IMR-90 (cell line): ENCODE results near the gene RAB1B. TPM values are rescaled to one million over a fixed set of nuclear protein-coding genes. Genes with fewer than 3 reads are reported as not detected.

Experiments used
- BHLHE40 ChIP-seq: fragments of 150-350 bp; IDR thresholded peaks from 2 replicates; pipeline ENCODE4 v1.6.1; 2016; ENCODE audit warnings: mild to moderate bottlenecking, low read depth, low read length
- CHD1 ChIP-seq: IDR thresholded peaks from 2 replicates; pipeline ENCODE4 v1.6.1; 2012; ENCODE audit warnings: low read depth, low read length, improper control_type of control experiment
- CTCF ChIP-seq: conservative IDR thresholded peaks from 2 replicates; pipeline ENCODE4 v1.5.1; 2012; ENCODE audit warnings: mild to moderate bottlenecking, low read depth, low read length, improper control_type of control experiment
- FOS ChIP-seq: fragments of 150-350 bp; IDR thresholded peaks from 2 replicates; pipeline ENCODE4 v1.6.1; 2016; ENCODE audit warnings: low read depth, low read length
- MAFK ChIP-seq: IDR thresholded peaks from 2 replicates; pipeline ENCODE4 v1.6.1; 2012; ENCODE audit warnings: low read depth, low read length, improper control_type of control experiment
- MXI1 ChIP-seq: IDR thresholded peaks from 2 replicates; pipeline ENCODE4 v1.6.1; 2012; ENCODE audit warnings: low read depth, mild to moderate bottlenecking, low read length, moderate library complexity, borderline replicate concordance
- POLR2A ChIP-seq: IDR thresholded peaks from 2 replicates; pipeline ENCODE4 v1.6.1; 2012; ENCODE audit warnings: mild to moderate bottlenecking, low read depth, low read length
- RFX5 ChIP-seq: IDR thresholded peaks from 2 replicates; pipeline ENCODE4 v1.8.0; 2012; ENCODE audit warnings: low read depth, mild to moderate bottlenecking, low read length, moderate library complexity
- polyA plus RNA-seq, 3 experiments: library from polyadenylated mRNA; depleted of rRNA; stranded (reverse); fragments of >200 nt; gene quantifications; 2 replicates each; pipeline ENCODE4 v1.2.3, GENCODE V29; 2012; ENCODE audit warnings: low replicate concordance in 1 of 3
- total RNA-seq: library from RNA; depleted of rRNA; stranded (reverse); fragments of >200 nt; gene quantifications from 2 replicates; pipeline ENCODE4 v1.2.3, GENCODE V29; 2012

The RAB1B gene
- total and polyA plus RNA-seq, 2 of the 4 experiments (the other 2 are of a cell fraction), result 83.7 to 248 TPM

DNA sequence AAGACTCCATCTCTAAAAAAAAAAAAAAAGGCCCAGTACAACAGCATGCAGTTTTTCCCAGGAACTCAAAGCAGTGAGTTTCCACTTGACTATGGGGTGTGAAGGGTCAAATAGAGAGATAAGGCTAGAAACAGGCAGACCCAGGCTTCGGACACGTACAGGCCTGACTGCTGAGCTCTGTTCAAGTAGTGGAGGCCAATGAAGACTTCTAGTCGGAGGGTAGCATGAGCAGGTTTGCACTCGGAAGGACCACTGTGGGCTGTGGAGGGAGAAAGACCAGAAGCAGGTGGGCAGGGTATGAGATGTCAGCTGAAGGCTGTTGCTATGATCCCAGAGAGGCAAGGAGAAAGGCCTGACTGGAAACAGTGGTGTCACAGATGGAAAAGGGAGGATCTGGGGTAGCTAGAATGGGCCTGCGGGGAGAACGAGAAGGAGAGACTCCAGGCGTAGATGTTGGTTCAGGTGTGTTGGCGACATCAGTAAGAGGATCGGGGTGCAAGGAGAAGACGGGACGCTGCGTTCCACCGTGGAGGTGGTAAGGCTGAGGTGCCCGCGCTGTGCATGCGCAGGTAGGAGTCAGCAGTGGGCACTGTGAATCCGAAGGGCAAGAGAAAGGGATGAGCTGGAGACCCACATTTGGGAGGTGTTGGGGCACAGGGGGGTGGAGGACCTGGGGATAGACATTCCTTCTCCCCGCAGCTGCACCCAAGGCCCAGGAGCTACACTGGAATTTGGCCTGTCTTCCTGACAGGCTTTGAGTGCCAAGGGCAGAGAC, 49.4 kb upstream of the RAB1B start (continued):
- TF ChIP-seq CTCF, result no peak
- TF ChIP-seq BHLHE40, result no peak
- TF ChIP-seq MAFK, result no peak
- TF ChIP-seq POLR2A, result no peak
- TF ChIP-seq FOS, result no peak
- no peak for TF ChIP-seq RFX5
- no peak for TF ChIP-seq CHD1
- TF ChIP-seq MXI1, result no peak
